Raji (cell line): ENCODE measurements around the gene MAST3.
A peak's percentile ranks its signal among the peaks of the same experiment; 100 is the strongest.

Experiments
- POLR2A ChIP-seq: IDR thresholded peaks from 2 replicates; pipeline ENCODE4 v1.6.1; 2011; ENCODE audit warnings: low read depth, low read length, control low read depth; ENCODE audit not compliant: insufficient read depth

The MAST3 gene

DNA sequence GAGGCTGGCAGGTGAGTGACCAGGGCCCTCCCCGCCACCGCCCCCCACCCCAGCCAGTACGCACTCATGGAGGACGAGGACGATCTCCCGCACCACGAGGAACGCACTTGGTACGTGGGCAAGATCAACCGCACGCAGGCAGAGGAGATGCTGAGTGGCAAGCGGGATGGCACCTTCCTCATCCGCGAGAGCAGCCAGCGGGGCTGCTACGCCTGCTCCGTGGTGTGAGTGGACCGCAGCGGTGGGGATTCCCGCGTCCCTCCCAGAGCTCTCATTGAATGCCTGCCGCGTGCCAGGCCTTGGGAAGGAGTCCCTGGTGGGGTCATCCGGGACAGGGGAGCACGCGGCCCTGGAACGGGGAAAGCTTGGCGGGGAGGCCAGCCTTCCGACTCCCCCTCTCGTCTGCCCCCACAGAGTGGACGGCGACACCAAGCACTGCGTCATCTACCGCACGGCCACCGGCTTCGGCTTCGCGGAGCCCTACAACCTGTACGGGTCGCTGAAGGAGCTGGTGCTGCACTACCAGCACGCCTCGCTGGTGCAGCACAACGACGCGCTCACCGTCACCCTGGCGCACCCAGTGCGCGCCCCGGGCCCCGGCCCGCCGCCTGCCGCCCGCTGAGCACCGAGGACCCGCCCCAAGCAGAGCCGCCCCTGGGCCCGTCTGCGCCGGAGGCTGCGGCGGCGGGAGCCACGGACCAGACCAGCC, 71.2 kb downstream of the MAST3 start:
- TF ChIP-seq POLR2A, result no peak

DNA sequence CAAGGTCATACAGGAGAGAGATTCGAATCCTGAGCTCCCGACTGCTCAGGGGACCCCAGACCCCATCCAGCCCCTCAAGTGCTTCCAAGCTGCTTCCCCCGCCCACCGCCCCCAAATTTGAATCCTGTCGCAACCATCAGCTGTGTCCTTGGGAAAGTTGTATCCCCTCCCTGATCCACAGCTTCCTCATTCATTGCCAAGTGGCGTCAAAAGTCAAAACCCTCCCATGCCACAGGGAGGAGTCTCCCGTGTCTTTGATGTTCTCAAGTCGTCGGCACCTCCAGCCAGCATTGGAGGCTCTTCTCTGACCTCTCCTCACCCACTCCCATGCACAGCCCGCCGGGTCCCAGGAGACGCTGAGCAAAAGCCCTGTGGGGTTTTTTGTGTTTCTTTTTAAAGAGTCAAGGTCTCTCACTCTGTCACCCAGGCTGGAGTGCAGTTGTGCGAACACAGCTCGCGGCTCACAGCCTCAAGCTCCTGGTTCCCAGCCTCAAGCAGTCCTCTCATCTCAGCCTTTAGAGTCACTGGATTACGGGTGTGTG, 73.2 kb downstream of the MAST3 start:
- 0 out of 2 replicates have a peak, but pooled peaks have one; percentile 32 for TF ChIP-seq POLR2A

DNA sequence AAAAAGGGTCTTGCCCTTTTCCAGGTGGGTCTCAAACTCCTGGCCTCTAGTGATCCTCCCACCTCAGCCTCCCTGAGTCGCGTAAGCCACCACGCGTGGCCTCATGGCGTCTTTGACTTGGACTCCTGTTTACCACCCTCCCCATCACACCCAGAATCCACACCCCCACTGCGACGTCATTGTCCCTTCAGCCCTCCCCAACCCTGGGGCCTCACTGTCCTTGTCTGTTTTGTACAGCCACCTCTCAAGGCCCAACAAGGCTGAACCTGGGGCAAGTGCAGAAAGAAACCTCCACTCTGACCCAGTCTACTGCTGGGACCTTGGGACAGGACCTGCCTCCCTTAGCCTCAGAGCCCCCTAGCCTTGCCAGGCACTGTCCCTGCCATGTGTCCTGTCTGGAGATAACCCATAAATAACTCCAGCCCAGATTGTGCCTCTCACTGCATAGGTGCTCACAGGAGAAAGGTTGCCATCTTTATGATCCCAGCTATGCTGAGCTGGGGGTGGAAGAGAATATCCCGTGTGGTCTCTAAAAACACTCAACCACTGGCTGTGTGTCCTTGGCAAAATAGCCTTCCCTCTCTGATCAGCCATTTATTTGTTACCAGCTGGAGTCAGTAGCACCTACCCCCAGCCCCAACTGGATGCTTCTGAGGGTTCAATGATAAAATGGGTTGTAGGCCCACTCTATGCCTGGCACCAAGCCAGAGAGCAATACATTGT, 74.2 kb downstream of the MAST3 start:
- peak; percentile 43; the same call in 1 of the 2 replicates for TF ChIP-seq POLR2A

DNA sequence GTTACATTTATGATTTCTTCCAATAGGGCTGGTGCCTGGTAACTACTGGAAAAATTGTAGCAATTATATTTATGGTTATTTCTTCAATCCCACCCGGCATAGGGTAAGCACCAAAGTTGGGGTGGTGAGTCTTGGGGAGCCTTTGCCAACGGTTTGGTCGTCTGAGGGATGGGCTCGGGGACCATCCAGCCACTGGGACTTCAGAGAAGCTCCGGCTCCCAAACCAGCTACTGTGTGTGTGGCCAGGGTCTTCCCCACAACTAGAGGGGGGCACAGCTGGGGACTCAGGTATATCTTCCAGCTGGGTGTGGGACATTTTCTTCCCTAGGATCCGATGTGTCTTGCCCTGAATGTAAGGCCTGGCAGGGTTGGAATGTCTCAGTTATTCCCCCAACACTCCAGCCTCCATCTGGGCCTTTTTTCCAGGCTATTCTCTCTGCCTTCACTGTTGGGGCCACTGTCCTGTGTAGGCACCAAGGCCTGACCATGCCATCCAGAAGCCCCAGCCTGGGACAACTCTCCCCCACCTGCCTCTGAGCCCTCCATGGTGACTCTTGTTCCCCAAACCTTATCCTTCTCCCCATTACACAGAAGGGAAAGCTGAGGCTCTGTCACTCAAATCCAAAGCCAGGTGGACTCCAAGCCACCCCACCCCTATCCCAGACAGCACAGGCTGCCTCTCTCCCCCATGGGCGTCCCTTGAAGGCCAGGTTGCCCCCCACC, 74.9 kb downstream of the MAST3 start:
- no peak for TF ChIP-seq POLR2A

DNA sequence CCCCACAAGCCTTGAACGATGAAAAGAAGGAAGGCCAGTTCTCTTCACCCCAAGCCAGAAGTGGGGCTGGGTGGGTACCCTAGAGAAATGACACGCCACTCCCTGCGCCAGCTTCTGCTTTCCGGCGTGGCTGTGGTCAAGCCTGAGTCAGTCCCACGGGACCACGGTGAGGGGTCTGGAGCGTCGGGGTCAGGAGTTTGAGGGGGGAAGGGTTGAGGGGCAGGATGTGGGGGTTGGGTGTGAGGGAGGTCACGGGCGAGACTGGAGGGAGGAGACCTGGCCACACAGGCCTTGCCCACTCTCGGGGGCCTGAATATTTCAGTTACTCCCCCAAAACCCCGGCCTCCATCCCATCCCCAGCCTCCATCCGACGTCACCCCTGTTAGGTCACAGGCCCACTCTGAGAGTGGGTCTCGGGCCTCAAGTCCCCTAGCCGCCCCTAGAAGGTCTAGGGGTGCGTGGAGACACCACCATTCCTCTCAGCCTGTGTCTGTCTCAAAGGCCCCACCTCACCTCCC, 75.5 kb downstream of the MAST3 start:
- TF ChIP-seq POLR2A, result no peak

DNA sequence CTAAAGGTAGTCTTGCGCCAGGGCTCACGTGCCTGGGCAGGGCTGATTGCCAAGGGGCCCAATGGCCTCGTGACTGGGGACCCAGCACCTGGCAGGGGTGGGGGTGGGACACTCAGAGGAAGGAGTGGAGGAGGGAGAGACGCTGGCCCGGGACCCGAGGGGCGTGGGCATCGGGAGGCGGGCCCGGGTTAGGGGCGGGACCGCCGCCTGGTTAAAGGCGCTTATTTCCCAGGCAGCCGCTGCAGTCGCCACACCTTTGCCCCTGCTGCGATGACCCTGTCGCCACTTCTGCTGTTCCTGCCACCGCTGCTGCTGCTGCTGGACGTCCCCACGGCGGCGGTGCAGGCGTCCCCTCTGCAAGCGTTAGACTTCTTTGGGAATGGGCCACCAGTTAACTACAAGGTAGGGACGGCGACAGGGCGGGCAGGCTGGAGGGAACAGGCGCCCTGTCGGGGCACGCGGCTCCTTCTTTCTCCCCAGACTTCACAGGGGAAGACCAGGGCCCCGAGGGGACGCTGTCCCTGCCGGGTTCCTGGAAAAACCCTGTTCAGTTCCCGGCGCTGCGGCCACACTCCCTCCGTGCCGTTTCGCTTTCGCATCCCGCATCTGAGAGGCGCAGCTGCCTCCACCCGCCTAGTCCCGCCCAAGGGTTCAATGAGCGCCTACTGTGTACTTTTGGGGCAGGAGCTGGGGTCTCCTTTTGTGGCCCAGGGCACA, 76.2 kb downstream of the MAST3 start, which contains the start of gene IFI30:
Gene IFI30 (plus strand): TSS at position 242 of the 717 bp plus-strand sequence. CDS start 29 bp downstream, at position 271.
- TF ChIP-seq POLR2A, result peak; percentile 99

DNA sequence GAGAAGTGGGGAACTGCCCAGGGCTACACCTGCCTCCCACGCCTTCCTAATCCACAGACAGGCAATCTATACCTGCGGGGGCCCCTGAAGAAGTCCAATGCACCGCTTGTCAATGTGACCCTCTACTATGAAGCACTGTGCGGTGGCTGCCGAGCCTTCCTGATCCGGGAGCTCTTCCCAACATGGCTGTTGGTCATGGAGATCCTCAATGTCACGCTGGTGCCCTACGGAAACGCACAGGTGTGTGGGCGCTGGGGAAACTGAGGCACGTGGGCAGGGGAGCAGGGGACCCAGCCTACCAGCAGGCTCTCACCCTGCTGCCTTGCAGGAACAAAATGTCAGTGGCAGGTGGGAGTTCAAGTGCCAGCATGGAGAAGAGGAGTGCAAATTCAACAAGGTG, 77.4 kb downstream of the MAST3 start:
- no peak for TF ChIP-seq POLR2A

DNA sequence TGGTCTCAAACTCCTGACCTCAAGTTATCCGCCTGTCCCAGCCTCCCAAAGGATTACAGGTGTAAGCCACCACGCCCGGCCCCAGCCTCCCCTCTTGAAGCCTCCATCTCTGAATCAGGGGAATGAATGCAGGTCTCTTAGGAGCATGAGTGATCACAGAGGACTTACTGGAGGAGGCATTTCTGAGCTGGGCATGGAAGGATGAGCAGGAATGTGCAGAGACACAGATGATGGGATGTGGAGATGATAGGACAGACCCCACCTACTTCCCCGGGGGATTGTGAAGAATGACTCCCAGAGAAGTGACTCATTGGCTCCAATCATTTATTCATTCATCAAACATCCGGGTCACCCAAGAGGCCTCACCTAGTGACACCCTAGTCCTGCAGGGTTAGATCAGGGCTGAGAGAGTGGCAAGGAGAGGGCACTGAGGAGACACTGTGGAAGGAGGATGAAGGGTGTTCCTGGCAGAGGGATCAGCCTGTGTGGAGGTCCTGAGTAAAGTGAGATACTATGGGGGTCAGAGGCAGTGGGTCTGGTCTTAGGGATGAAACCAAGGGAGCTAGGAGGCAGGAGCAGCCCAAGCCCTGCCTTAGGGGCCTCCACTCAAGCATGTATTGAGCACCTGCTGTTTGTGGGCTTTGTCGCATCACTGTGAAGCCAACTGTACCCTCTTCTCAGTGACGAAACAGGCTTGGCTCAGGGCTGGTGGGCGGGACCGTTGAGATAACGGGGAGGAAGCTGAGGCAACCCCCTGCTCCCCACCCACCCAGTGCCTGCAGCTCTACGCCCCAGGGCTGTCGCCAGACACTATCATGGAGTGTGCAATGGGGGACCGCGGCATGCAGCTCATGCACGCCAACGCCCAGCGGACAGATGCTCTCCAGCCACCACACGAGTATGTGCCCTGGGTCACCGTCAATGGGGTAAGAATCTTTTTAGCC, 79.1 kb downstream of the MAST3 start:
- no peak for TF ChIP-seq POLR2A

DNA sequence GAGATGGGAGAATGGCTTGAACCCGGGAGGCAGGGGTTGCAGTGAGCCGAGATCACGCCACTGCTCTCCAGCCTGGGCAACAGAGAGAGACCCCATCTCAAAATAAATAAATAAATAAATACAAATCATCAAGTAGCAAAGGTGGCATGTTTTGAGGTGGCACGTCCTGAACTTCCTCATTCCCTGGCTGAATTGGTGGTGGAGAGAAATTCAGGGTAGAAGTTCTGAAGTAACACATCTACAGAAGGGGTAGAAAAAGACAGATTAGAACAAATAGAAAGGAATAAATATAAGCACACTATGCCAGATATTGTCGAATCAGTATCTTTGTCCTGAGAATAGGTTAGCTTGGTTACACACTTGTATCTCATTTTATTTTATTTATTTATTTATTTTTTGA, 82.4 kb downstream of the MAST3 start:
- peak; percentile 7; the same call in 1 of the 2 replicates for TF ChIP-seq POLR2A

DNA sequence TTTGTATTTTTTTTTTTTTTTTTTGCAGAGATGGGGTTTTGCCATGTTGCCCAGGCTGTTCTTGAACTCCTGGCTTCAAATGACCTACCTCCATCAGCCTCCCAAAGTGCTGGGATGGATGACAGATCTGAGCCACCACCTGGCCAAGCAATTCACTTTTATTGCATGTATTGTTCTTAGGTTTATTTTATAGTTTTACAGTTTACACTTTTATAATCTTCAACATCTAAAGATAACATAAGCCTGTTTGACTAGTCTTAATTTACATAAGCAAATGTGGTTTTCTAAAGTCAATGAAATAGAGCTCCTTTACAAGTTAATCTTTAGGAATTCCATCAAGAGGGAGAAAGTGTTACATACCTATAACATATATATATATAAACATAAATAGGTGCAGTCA, 86.0 kb downstream of the MAST3 start:
- TF ChIP-seq POLR2A, result no peak

DNA sequence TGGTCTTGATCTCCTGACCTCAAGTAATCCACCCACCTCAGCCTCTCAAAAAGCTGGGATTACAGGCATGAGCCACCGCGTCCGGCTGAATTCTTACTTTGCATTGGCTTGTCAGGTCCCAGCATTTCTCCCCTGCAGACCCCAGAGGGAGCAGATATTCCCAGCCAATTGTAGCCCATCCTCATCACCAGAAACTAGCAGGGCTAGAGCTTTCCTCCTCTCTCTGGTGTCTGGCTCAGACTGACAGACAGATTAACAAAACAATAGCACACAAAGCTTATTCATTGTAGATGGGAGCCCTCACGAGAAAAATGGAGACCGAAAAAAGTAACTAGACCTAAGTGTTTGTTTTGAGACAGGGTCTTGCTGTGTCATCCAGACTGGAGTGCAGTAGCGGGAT, 88.0 kb downstream of the MAST3 start:
- TF ChIP-seq POLR2A, result no peak

DNA sequence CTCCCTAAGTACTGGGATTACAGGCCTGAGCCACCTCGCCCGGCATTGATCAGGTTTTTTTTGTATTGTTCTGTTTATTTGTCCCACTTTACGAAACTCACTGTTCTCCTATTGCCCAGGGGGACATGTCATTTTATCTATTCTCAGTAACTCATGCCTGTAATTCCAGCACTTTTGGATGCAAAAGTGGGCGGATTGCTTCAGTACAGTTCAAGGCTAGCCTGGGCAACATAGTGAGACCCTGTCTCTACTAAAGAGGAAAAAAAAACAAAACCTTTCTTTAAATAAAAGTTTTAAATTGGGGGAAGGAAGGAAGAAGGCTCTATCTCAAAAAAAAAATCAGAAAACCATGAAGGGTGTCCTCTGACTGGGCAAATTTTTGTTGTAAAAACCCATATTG, 92.7 kb downstream of the MAST3 start:
- TF ChIP-seq POLR2A, result no peak

DNA sequence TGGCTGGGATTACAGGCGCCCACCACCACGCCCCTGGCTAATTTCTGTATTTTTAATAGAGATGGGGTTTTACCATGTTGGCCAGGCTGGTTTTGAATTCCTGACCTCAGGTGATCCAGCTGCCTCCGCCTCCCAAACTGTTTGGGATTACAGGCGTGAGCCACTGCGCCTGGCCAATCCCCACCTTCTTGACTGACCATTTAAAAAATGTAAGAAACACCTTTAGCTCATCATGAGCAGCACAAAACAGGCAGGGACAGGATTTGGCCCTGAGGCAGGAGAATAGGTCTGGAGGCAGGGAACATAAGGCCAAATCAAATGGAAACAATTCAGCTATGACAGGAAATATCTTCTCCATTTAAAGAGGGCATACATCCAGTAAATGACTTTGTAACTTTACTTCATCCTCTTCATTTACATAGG, 94.1 kb downstream of the MAST3 start:
- no peak for TF ChIP-seq POLR2A
